Measurements from ENCODE around the gene BCLAF1.

The BCLAF1 gene, protein sequence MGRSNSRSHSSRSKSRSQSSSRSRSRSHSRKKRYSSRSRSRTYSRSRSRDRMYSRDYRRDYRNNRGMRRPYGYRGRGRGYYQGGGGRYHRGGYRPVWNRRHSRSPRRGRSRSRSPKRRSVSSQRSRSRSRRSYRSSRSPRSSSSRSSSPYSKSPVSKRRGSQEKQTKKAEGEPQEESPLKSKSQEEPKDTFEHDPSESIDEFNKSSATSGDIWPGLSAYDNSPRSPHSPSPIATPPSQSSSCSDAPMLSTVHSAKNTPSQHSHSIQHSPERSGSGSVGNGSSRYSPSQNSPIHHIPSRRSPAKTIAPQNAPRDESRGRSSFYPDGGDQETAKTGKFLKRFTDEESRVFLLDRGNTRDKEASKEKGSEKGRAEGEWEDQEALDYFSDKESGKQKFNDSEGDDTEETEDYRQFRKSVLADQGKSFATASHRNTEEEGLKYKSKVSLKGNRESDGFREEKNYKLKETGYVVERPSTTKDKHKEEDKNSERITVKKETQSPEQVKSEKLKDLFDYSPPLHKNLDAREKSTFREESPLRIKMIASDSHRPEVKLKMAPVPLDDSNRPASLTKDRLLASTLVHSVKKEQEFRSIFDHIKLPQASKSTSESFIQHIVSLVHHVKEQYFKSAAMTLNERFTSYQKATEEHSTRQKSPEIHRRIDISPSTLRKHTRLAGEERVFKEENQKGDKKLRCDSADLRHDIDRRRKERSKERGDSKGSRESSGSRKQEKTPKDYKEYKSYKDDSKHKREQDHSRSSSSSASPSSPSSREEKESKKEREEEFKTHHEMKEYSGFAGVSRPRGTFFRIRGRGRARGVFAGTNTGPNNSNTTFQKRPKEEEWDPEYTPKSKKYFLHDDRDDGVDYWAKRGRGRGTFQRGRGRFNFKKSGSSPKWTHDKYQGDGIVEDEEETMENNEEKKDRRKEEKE

DNA sequence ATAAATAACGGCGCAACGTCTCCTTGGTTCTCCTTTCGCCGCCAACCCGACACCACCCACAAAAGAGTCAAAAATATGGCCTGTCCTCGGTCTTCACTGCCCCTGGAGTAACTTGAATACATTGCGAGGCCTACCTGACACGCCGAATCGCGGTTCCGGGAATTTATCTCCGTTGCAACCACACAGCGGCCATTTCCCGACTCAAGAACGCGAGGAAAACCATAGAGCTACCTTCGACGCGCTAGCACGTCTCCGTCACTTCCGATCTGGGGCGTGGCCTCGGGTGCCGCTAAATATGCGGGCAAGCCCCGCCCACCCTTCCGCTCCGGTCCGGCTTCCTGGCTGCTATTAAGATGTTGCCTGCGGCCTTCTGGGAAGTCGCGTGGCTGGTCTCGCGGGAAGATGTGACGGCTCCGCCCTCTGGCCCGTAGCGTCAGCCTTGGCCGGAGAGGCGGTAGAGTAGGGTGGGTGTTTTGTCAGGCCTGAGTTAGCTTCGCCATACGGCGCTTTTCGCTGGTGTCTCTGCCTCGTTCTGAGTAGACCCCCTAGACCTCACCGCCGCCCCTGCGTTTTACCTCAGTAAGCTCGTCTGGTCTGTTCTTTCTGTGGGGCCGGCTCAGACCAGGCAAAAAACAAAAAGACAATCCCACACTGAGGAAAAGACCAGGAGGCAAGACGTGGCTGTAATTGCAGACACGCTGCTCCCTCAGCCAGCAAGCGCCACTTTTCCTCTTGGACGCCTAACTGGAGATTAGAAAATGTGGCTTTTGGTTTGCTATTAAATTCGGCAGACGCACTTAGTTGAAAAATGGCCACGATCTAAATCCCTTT, at the start of gene BCLAF1:
BCLAF1 (minus strand) TSS at position 268 of the 831 bp plus-strand sequence. CDS start 9,980 bp downstream, outside the sequence.
- DNase-seq: peak; percentile 99 to 100 (median 99)

DNA sequence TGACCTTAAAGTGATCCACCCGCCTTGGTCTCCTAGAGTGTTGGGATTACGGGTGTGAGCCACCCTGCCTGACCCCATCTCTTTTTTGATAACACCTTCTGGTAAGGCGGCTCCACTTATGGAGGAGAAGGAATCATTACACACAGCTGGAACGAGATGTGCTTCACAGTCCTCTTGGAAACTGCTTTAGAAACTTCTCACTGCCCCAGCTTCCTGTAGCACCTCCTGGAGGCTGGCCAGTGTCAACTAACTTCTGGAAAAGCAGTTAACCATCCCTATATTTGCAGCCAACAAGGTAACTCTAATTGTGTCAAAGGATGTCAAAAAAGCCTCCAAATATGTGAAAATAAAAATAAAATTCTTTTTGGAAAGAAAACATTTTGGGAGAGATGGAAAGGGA, 48.8 kb upstream of the BCLAF1 start:
- DNase-seq: no peak

DNA sequence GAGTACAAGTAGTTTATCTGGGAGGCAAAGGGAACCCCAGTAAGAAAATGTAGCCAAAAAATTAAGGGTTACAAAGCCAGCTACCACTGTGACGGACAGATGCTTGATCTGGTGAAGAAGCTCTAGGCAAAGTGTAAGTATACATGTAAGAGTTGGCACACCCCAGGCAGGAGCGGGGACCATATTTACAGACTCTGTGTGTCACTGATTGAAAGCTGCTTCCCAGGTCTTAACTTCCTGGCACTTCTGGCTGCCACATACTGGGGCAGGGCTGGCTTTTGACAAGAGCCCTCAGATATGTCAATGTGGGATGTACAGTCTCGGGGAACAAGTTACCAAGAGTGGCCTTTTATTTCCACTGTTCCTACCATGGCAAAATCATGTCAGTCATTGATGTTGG, 48.0 kb upstream of the BCLAF1 start:
- DNase-seq: no peak

DNA sequence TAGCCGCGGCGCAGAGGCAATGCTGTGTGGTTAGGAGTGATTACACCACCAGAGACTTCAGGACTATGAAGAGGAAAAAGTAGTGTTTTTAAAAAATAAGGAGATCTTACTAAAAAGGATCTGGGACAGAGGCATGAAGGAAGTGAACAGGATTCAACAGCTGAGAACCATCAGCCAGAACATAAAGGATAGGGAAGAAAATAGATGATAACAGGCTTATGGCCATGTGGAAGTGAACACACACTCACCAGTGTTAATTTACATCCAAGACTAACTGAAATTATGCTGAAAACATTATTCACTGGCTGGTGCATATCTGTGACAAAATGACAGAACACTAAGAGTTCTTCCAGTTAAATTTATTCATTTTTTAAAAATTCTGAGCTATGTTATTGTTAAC, 47.5 kb upstream of the BCLAF1 start:
- no peak for DNase-seq

DNA sequence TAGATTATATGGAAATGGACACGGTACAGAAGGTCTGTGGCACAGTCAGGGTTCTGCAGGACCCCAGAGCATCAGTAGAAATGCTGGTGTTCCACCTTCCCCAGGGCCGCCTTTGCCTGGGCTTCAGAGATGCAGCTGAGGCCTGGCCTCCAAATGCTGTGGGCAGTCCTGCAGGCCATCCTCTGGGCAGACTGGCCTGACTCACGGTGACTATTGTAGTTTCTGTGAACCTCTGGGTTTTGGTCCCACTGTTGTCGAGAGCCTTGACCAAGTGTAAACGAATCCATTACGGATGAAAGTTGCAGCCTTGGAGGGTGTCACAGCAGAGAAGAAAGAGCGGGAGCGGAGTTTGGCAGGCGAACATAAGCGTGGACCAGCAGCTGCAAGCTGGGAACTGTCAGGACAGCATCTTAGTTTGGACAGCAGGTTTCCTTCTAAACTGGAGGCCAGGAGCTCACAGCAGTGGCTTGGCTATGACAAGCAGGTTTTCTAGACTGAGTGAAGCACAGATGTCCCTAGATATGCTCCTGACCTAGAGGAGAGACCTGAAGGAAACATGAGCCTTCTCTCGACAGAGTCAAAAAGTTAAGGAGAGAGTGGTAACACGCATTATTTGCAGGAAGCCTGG, 46.2 kb upstream of the BCLAF1 start:
- DNase-seq: no peak

DNA sequence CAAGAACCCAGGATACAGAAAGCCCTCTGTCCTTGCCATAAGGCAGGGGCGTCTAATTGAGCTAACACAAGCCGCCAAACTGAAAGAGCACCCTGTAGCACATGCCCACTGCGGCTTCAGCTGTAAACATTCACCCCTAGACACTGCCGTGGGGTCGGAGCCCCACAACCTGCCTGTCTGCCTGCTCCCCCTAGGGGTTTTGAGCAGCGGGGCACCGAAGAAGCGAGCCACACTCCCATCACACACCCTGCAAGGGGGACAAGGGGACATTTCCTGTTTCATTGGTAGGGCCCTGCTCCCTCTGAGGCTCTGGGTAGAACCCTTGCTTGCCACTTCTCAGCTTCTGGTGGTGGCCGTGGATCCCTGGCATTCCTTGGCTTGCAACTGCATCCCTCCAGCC, 45.2 kb upstream of the BCLAF1 start:
- DNase-seq: no peak

DNA sequence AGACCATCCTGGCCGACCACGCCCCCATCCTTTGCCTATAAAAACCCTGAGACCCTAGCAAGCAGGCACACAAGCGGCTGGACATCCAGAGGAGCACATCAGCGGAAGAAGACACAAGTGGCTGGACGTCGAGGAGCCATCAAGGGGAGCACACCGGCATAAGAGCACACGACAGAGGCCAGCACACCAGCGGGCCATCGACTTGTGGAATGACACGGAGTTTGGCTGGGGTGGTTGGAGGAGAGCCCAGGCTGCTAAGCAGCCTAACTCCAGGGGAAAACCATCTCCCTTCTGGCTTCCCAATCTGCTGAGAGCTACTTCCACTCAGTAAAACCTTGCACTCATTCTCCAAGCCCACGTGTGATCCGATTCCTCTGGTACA, 44.8 kb upstream of the BCLAF1 start:
- no peak for DNase-seq

DNA sequence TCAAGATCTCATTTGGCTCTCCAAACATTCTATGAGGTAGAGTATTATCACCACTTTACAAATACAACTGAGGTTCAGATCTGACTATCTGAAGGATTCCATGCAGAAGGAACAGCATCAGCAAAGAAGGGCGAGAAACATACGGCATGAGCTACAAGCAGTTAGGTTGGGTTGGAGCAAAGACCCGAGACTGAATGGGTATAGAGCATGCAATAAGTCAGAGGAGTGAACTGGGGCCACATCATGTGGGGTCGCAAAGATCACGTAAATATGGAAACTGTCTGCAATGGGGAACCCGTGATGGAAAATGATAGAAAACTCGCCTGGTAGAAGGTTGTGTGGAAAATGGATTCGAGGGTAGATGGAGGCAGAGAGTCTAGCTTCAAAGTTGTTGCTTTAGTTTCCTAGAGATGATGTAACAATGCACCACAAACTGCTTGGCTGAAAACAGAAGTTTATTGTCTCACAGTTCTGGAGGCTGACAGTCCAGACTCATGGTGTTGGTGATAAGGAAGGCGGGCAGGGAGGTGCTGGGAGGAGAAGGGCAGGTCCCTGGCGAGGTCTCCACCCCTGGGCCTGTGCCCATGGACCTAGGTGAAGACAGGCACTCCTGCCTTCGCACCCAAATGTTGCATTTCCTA, 44.3 kb upstream of the BCLAF1 start:
- no peak for DNase-seq

DNA sequence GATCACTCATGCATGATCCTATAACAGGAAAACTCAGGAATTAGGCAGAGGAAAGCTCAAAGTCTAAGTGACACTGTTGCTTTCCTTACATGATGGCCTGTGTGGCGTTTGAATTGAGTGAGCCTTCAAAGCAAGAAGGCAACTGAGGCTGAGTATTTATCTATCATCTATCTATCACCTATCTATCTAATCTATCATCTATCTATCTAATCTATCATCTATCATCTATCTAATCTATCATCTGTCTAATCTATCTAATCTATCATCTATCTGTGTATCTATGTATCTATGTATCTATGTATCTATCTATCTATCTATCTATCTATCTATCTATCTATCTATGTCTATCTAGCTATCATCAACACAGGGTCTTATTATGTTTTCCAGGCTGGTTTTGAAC, 41.8 kb upstream of the BCLAF1 start:
- no peak for DNase-seq

DNA sequence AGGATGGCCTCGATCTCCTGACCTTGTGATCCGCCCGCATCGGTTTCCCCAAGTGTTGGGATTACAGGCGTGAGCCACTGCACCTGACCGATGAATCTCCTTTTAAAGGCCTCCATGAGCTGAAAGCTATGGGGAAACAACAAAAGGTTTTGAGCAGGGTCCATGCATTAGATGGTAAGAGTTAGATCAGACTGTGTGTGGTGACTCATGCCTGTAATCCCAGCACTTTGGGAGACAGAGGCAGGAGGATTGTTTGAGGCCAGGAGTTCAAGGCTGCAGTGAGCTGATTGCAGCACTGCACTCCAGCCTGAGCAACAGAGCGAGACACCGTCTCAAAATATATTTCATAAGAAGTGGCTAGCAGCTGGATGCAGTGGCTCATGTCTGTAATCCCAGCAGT, 41.0 kb upstream of the BCLAF1 start:
- DNase-seq: no peak

DNA sequence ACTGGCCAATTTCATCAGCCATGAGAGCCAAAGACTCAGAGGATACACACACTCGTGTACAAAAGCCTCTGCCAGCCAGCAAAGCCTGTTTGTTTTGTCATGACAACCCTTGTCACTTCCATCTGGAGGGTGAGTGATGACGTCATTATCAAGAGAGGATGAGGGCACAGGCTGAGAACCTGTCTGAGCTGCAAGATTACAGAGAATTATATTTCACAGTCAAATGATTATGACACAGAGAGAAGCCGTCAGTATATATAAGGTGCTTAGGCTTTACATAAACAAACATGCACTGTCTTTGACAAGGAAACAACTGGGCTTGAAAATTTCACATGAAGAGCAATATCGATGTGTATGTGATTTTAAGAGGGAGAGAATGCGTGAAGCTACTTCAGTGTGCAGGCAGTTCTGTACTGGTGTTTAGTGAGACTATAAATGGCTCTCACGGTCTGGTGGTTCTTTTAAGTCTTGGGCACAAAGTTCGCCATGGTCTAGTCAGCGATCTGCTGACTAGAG, 36.5 kb upstream of the BCLAF1 start:
- peak in 2 of 3 donors; percentile 4 to 21 for DNase-seq

DNA sequence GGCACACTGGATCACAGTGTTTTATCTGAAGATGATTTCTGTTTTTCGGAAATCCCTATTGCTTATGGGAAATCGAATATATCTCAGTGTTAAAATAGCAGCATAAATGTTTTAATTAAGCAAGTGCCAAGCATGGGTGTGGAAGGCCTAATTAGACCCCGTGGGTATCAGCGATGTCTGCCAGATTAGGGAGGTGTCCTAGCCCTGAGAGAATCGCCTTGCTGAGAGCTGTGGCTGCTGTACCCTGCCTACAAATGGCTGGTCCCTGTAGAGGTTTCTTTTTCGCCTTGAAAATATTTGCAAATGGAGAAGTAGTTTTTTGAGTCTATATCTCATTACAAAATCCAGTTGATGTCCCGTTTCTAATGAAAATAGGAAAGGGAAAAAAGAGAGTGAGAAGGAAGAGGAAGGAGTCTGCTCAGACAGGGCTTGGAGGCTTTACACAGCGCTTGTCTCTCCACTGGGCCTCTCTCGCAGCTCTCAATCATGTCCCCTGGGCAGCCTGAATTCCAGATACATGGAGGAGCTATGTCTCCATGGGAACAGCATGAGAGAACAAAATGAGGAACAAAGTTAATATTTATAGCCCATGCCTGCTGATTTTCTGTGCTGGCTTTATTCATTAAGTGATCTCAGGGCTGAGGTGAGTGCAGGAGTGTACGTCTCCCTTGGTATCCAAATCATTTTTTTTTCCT, 35.2 kb upstream of the BCLAF1 start:
- peak in 1 of 3 donors; percentile 9 for DNase-seq

DNA sequence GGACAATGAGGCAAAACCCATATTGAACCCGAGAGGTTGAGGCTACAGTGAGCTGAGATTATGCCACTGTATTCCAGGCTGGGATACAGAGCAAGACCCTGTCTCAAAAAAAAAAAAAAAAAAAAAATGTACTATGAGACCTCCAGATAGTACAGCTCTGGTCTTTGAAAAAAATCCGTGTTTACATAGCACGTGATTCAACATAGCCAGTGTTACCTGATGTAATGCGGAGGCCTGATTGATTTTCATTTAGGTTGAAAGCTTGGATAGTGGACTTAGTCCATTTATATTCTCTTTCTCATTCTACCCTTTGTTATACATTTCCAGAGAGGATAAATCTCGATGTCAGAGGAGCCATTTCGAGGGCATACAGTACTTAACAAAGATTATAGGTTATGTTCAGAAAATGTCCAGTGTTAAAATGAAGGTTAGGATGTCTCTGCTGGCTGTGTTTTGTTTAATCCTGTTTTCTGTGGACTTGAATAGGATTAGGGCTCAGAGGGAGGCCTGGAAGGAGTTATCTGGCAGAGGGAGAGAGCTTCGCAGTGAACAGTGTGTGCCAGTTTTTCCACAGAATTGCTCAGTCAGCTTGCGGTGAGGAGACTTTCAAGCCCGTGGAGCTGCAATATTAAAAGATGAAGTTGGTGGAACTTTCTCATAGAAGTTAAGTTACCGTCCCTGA, 33.9 kb upstream of the BCLAF1 start:
- DNase-seq: no peak

DNA sequence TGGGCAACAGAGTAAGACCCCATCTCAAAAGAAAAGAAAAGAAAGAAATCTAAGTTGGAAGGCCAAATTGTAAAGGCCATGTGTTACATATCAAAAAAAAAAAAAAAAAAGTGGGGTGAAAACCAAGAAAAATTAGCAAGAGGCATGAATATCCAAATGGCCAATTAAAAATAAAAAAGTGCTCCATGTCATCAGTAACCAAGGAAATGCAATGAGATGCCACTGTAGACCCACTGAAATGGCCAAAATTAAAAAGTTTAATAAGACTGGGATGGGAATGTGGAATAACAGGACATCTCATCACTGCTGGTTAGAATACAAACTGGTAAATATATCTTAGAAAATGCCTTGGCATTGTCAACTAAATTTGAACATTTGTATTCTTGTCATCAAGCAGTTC, 30.1 kb upstream of the BCLAF1 start:
- DNase-seq: no peak

DNA sequence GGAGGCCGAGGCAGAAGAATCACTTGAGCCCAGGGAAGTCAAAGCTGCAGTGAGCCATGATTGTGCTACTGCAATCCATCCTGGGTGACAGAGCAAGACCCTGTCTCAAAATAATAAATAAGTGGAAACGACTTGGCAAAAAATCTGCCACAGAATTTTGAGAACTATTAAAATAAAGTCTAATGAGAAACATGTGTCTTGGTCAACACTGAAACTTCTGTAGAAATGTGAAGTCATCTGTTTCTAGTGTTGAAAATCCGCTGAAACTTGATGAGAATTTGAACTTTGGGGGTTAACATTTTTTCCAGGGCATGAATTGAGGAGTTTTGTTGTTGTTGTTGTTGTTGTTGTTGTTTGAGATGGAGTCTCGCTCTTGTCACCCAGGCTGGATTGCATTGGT, 29.0 kb upstream of the BCLAF1 start:
- DNase-seq: no peak

DNA sequence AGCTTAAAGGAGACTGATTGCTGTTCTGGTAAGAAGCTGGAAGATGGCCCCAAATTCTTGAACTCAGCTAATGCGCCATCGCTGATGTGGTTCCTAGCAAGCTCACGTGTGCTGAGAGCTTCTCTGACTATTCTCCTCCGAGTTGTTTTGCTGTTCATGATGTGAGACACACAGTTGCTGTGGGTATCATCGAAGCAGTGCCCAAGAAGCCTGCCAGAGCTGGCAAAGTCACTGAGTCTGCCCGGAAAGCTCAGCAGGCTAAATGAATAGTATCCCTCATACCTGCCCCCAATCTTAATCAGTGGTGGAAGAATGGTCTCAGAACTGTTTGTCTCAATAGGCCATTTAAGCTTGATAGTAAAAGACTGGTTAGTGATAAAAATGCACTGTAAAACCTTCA, 28.3 kb upstream of the BCLAF1 start:
- DNase-seq: no peak

DNA sequence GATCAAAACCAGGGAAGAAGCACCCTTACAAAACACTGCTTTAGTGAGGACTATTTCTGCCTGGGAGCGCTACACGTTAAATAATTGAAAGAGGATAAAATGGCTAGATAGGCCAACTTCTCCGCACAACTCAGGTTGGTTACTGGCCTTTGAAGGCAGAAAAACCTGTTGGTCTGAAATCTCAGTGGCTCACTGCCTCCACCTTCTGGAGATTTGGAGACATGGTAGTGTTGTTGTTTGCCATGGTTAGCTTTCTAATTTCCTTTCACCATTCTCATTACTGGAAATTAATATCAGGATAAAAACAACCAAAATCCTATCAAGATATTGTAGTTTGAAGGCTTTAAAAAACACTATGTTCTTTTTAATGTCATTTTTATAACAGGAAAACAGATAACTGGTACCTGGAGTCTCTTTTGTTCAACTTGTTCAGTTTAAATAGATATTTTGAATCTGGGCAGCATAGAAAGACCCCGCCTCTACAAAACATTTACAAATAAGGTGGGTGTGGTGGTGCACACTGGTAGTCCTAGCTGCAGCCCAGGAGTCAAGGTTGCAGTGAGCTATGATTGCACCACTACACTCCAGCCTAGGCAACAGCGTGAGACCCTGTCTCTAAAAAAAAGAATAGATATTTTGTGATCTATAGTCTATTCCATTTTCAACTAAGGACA, 27.5 kb upstream of the BCLAF1 start:
- DNase-seq: peak; percentile 78 to 80 (median 78)

DNA sequence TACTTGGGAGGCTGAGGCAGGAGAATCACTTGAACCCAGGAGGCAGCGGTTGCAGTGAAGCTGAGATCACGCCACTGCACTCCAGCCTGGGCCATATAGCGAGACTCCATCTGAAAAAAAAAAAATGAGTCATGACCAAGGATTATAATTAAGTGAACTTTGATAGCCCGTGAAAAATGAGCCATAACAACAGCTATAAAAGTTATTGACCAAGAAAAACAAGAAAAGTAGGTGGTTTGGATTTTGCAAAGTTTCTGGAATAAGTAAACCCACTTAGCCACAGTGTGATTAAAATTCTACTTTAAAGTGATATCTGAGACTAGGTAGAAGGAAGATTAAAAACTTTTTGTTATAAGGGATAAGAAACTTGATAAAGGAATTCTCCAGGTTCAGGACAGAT, 25.9 kb upstream of the BCLAF1 start:
- DNase-seq: no peak

DNA sequence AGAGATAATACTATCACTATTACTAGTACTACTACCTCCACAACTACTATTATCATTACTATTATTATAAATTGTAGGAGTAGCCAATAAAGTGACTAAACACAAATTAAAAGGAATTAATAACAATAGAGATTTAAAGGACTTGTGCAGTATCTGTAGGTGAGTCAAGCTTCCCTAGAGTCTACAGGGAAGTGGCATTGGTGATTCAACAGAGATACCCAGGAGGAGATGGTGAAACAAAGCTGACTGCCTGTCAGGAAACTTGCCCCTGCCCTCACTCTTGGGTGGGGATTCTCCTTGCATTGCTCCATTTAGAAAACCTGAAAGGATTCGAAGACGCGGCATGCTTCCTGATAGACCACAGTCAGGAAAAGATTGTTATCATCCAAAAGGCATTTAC, 23.3 kb upstream of the BCLAF1 start:
- peak in 2 of 3 donors; percentile 21 to 24 for DNase-seq

DNA sequence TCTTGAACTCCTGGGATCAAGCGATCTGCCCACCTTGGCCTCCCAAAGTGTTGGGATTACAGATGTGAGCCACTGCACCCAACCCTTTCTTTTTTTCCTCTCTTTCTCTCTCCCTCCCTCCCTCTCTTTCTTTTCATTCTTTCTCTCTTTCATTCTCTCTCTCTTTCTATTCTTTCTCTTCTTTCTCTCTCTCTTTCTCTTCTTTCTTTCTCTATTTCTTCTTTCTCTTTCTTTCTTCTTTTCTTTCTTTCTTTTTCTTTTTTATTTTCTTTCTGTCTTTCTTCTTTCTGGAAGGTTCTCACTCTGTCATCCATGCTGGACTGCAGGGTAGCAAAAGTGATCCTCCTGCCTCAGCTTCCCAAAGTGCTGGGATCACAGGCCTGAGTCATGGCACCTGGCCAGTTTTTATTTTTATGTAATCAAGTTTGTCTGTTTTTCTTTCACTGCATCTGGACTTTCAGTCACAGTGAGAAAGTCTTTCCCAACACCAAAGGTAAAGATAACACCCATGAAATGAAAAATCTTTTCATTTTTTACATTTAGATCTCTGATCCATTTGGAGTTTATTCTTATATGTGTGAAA, 20.2 kb upstream of the BCLAF1 start:
- DNase-seq: no peak
